H1 (cell line): ENCODE results near the gene PKD2. TPM values are rescaled to one million over a fixed set of nuclear protein-coding genes. Genes with fewer than 3 reads are reported as not detected.

ENCODE experiments used
- CTCF ChIA-PET: fragments of 300-600 bp; sonication (Branson Sonifier 250); formaldehyde crosslinking; loops from one replicate; lab custom pipeline; 2021; ENCODE audit not compliant: partially characterized antibody; lab: Charles Lee
- POLR2A ChIA-PET: fragments of 300-600 bp; sonication (Branson Sonifier 250); formaldehyde crosslinking; loops from one replicate; lab custom pipeline; 2021; ENCODE audit warnings: inconsistent platforms; ENCODE audit not compliant: partially characterized antibody; lab: Charles Lee
- DNase-seq, 2 experiments: peaks; one replicate each; pipeline versions ENCODE4 v3.0.0 to v3.0.0-alpha.2; 2010 to 2022; ENCODE audit warnings: low spot score in 2 of 2, low read depth in 1 of 2, mixed read lengths in 1 of 2
- FAIRE-seq: peaks from 2 replicates; lab custom pipeline; 2011; peaks lifted over from hg19 to GRCh38; lab: Jason Lieb, UNC
- H2AFZ ChIP-seq: 2 replicates; pipeline ENCODE4 v1.8.1; 2012; ENCODE audit warnings: low read length, inconsistent platforms
- H2AK5ac ChIP-seq: 2 replicates; pipeline ENCODE4 v1.6.1; 2013; ENCODE audit warnings: low read depth, low read length
- H2BK120ac ChIP-seq: replicated peaks from 2 replicates; pipeline ENCODE3; 2013; ENCODE audit warnings: low read depth, low read length, inconsistent platforms
- H2BK12ac ChIP-seq: 2 replicates; pipeline ENCODE4 v1.6.1; 2013; ENCODE audit warnings: low read depth, low read length
- H2BK15ac ChIP-seq: 2 replicates; pipeline ENCODE4 v1.6.1; 2013; ENCODE audit warnings: low read length
- H2BK20ac ChIP-seq: 2 replicates; pipeline ENCODE4 v1.6.1; 2013; ENCODE audit warnings: low read length
- H2BK5ac ChIP-seq: 2 replicates; pipeline ENCODE4 v1.6.1; 2013; ENCODE audit warnings: low read depth, low read length
- H3K14ac ChIP-seq: 2 replicates; pipeline ENCODE4 v1.6.1; 2013; ENCODE audit warnings: inconsistent platforms; ENCODE audit not compliant: insufficient read length
- H3K18ac ChIP-seq: 2 replicates; pipeline ENCODE4 v1.6.1; 2013; ENCODE audit warnings: low read length; ENCODE audit errors: extremely low read depth
- H3K23ac ChIP-seq: 2 replicates; pipeline ENCODE4 v1.6.1; 2013; ENCODE audit warnings: inconsistent platforms; ENCODE audit not compliant: insufficient read length
- H3K23me2 ChIP-seq: 2 replicates; pipeline ENCODE4 v1.6.1; 2013; ENCODE audit warnings: low read depth, low read length
- H3K27ac ChIP-seq: 2 replicates; pipeline ENCODE4 v1.6.1; 2011; ENCODE audit warnings: low read depth, low read length, inconsistent platforms
- H3K27me3 ChIP-seq, 4 experiments: replicated peaks in 1 of 4; 1 replicate in 1 of 4; 2 replicates in 3 of 4; pipeline versions ENCODE4 v1.6.1 to v1.8.1; 2011 to 2013; ENCODE audit warnings: low read length in 3 of 4, mild to moderate bottlenecking in 3 of 4, inconsistent platforms in 2 of 4, mixed read lengths in 2 of 4, moderate library complexity in 1 of 4; ENCODE audit not compliant: control insufficient read depth in 3 of 4, insufficient read depth in 3 of 4; ENCODE audit errors: extremely low read depth in 1 of 4
- H3K36me3 ChIP-seq, 4 experiments: 2 replicates each; pipeline versions ENCODE4 v1.6.1 to v1.8.1; 2011 to 2013; ENCODE audit warnings: mild to moderate bottlenecking in 4 of 4, low read length in 3 of 4, moderate library complexity in 2 of 4, control low read depth in 1 of 4, inconsistent platforms in 1 of 4; ENCODE audit not compliant: insufficient read depth in 4 of 4, control insufficient read depth in 2 of 4
- H3K4ac ChIP-seq: replicated peaks from 2 replicates; pipeline ENCODE3; 2013; ENCODE audit warnings: low read length, low read depth, mixed read lengths, inconsistent platforms; ENCODE audit not compliant: insufficient read length
- H3K4me1 ChIP-seq, 4 experiments: replicated peaks in 1 of 4; 1 replicate in 1 of 4; 2 replicates in 3 of 4; pipeline versions ENCODE4 v1.6.1 to v1.8.1; 2011 to 2013; ENCODE audit warnings: low read length in 3 of 4, inconsistent platforms in 2 of 4, mixed read lengths in 1 of 4; ENCODE audit not compliant: insufficient read depth in 4 of 4, control insufficient read depth in 3 of 4
- H3K4me2 ChIP-seq, 2 experiments: 2 replicates each; pipeline versions ENCODE4 v1.6.1 to v1.8.1; 2011 to 2013; ENCODE audit warnings: low read depth in 2 of 2, low read length in 2 of 2, control low read depth in 1 of 2, inconsistent platforms in 1 of 2, mild to moderate bottlenecking in 1 of 2; ENCODE audit not compliant: insufficient read depth in 1 of 2
- H3K4me3 ChIP-seq, 4 experiments: fragments of 200-600, 300-600 bp in 1 of 4; sonication (generic), shearing (Covaris generic), sonication (Bioruptor Twin) in 1 of 4; 2 replicates each; pipeline versions ENCODE4 v1.5.1 to v1.8.1; 2011 to 2016; ENCODE audit warnings: low read length in 4 of 4, low read depth in 3 of 4, control low read depth in 2 of 4, inconsistent platforms in 2 of 4, mild to moderate bottlenecking in 2 of 4, mixed read lengths in 1 of 4, moderate library complexity in 1 of 4; ENCODE audit not compliant: insufficient read depth in 2 of 4; ENCODE audit errors: extremely low read depth in 1 of 4
- H3K56ac ChIP-seq: replicated peaks from 2 replicates; pipeline ENCODE3; 2013; ENCODE audit warnings: low read depth, mild to moderate bottlenecking, mixed read lengths, low read length, inconsistent platforms; ENCODE audit not compliant: insufficient read length
- H3K79me1 ChIP-seq: 2 replicates; pipeline ENCODE4 v1.6.1; 2013; ENCODE audit warnings: low read depth, low read length, control low read depth
- H3K79me2 ChIP-seq, 2 experiments: 2 replicates each; pipeline versions ENCODE4 v1.6.1 to v1.8.1; 2012 to 2013; ENCODE audit warnings: low read length in 2 of 2, mild to moderate bottlenecking in 2 of 2, inconsistent platforms in 1 of 2; ENCODE audit not compliant: insufficient read depth in 2 of 2, control insufficient read depth in 1 of 2
- H3K9ac ChIP-seq, 4 experiments: replicated peaks in 1 of 4; 1 replicate in 1 of 4; 2 replicates in 3 of 4; pipeline versions ENCODE4 v1.6.1 to v1.8.1; 2011 to 2013; ENCODE audit warnings: low read depth in 3 of 4, low read length in 3 of 4, control low read depth in 2 of 4, mild to moderate bottlenecking in 2 of 4, moderate library complexity in 2 of 4, inconsistent platforms in 1 of 4; ENCODE audit errors: extremely low read depth in 1 of 4
- H3K9me3 ChIP-seq, 2 experiments: 2 replicates each; pipeline versions ENCODE4 v1.6.1 to v1.8.1; 2012 to 2013; ENCODE audit warnings: mild to moderate bottlenecking in 2 of 2, moderate library complexity in 2 of 2, control low read depth in 1 of 2, inconsistent platforms in 1 of 2, low read depth in 1 of 2, low read length in 1 of 2, mixed read lengths in 1 of 2; ENCODE audit not compliant: insufficient read depth in 2 of 2
- H4K20me1 ChIP-seq, 2 experiments: replicated peaks in 1 of 2; 2 replicates each; pipeline versions ENCODE3 to v1.8.1; 2011 to 2013; ENCODE audit warnings: inconsistent platforms in 2 of 2, low read length in 2 of 2, mild to moderate bottlenecking in 1 of 2; ENCODE audit not compliant: insufficient read depth in 2 of 2, control insufficient read depth in 1 of 2
- H4K5ac ChIP-seq: 2 replicates; pipeline ENCODE4 v1.6.1; 2013; ENCODE audit warnings: low read length, low read depth, mixed read lengths, inconsistent platforms; ENCODE audit not compliant: insufficient read length
- H4K8ac ChIP-seq: 2 replicates; pipeline ENCODE4 v1.8.0; 2013; ENCODE audit warnings: mild to moderate bottlenecking, moderate library complexity, low read length, inconsistent platforms; ENCODE audit not compliant: insufficient read depth; ENCODE audit errors: extremely low read depth
- H4K91ac ChIP-seq: replicated peaks from 2 replicates; pipeline ENCODE3; 2013; ENCODE audit warnings: low read length, mixed read lengths, inconsistent platforms; ENCODE audit not compliant: insufficient read length
- EZH2 ChIP-seq: fragments of 200-600 bp; sonication (generic); IDR thresholded peaks from 2 replicates; pipeline ENCODE4 v1.7.1; 2012; ENCODE audit warnings: low read depth, mild to moderate bottlenecking, moderate library complexity, low read length, inconsistent platforms; ENCODE audit not compliant: severe bottlenecking
- RBBP5 ChIP-seq: IDR thresholded peaks from 2 replicates; pipeline ENCODE4 v1.7.1; 2012; ENCODE audit warnings: low read depth, mild to moderate bottlenecking, inconsistent platforms, low read length, moderate library complexity, borderline replicate concordance
- WGBS, 2 experiments: shearing (Covaris generic) in 1 of 2; methylation state at CpG; one replicate each; pipeline versions ENCODE4 v1.1.6 to v1.1.7; 2013 to 2015; ENCODE audit warnings: low lambda C conversion rate in 2 of 2, mixed read lengths in 2 of 2, inconsistent platforms in 1 of 2, low coverage in 1 of 2, missing lambda C conversion rate in 1 of 2; ENCODE audit not compliant: insufficient replicate concordance in 2 of 2, insufficient coverage in 1 of 2, insufficient read length in 1 of 2; ENCODE audit errors: extremely low coverage in 1 of 2, missing lambda C conversion rate in 1 of 2; 5-methylcytosine and 5-hydroxymethylcytosine counted together
- polyA plus RNA-seq, 7 experiments: library from polyadenylated mRNA; depleted of rRNA in 3 of 7; stranded (reverse) in 5 of 7; unstranded in 2 of 7; fragments of >200 nt in 5 of 7; fragments of 200-250 nt in 2 of 7; gene quantifications; 1 replicate in 5 of 7; 2 replicates in 1 of 7; 4 replicates in 1 of 7; pipeline versions ENCODE4 v1.2.1 to v1.2.3, GENCODE V29; 2011 to 2013; ENCODE audit warnings: missing spikeins in 2 of 7, mixed read lengths in 2 of 7
- total RNA-seq: library from RNA; stranded (reverse); fragmentation: NEBNext Ultra II Directional; extraction: Animal tissue kit (Norgen Biotek cat#: 25700); gene quantifications from 2 replicates; pipeline ENCODE4 v1.2.1, GENCODE V29; 2021

Gene PKD2
- total and polyA plus RNA-seq, 2 of the 8 experiments (the other 6 are each of a cell fraction or from before 2014, with no cell fraction given): 16.0 to 32.0 TPM

GRCh38 chr4:88087004-88087403 is 79.6 kb downstream of the PKD2 start:
- Histone ChIP-seq H4K8ac (no peak overlapping the region), H3K14ac (no peak overlapping the region), H3K56ac (no peak overlapping the region), H3K9ac (no peak overlapping the region), H3K9me3 (no peaks in the 10 kb centered on the region), H4K20me1 (no peaks in the 10 kb centered on the region), H3K18ac (no peak overlapping the region), H2BK20ac (no peak overlapping the region), H3K4me3 (no peak overlapping the region), H2BK5ac (no peak overlapping the region), H3K36me3 (no peaks in the 10 kb centered on the region), H3K4me1 (no peaks in the 10 kb centered on the region), H2AFZ (no peak overlapping the region), H3K27me3 (no peaks in the 10 kb centered on the region), H4K91ac (no peak overlapping the region), H3K4ac (peak overlapping the region; percentile 41), H2BK120ac (no peak overlapping the region), H3K23me2 (no peaks in the 10 kb centered on the region), H2BK12ac (no peak overlapping the region), H3K4me2 (no peak overlapping the region), H3K27ac (no peak overlapping the region), H3K23ac (no peak overlapping the region), H2BK15ac (no peak overlapping the region), H4K5ac (no peak overlapping the region), H3K79me2 (no peaks in the 10 kb centered on the region), H2AK5ac (no peak overlapping the region), H3K79me1 (no peaks in the 10 kb centered on the region)
- POLR2A ChIA-PET: interaction anchor here (0.7 kb wide), 1 partner anchor 115 kb away, joined by 3 read pairs; no protein-coding TSS in a partner anchor
- TF ChIP-seq EZH2 (no peak), RBBP5 (no peak)
- CTCF ChIA-PET: interaction anchor here (0.7 to 7.7 kb wide), 4 partner anchors 10 to 428 kb away, joined by 3 to 41 read pairs (median 3); no protein-coding TSS in a partner anchor
- no peak for FAIRE-seq
- DNase-seq: no peak
- 91% methylated on average over 1 of the region's 1 CpG; no CpG with 5 or more reads in 1 of the 2 experiments for WGBS, 2 experiments
